HG03460 (cell line): ENCODE measurements around the gene ZBTB7A.

Experiments used
- ATAC-seq: cut with Tn5 transposase; IDR thresholded peaks from one replicate; pipeline ENCODE4 v1.9.1; 2021; ENCODE audit not compliant: unreplicated experiment

ZBTB7A gene

GRCh38 chr19:4094761-4095487 is 28.2 kb upstream of the ZBTB7A start:
- no peak for ATAC-seq

GRCh38 chr19:4094291-4094690 is 27.6 kb upstream of the ZBTB7A start:
- no peak for ATAC-seq

- no peak for ATAC-seq
Measured at GRCh38 chr19:4093643-4094175, 27.0 kb upstream of the ZBTB7A start.

GRCh38 chr19:4090356-4091220 is 23.9 kb upstream of the ZBTB7A start:
- ATAC-seq = no peak

GRCh38 chr19:4089946-4090345 is 23.2 kb upstream of the ZBTB7A start:
- ATAC-seq = no peak

- peak; percentile 56 for ATAC-seq
Measured at GRCh38 chr19:4089400-4089908, 22.8 kb upstream of the ZBTB7A start.

- ATAC-seq = peak; percentile 42
Measured at GRCh38 chr19:4088975-4089374, 22.3 kb upstream of the ZBTB7A start.

- no peak for ATAC-seq
Measured at GRCh38 chr19:4087787-4088679, 21.3 kb upstream of the ZBTB7A start.

GRCh38 chr19:4086411-4086867 is 19.7 kb upstream of the ZBTB7A start:
- ATAC-seq = no peak

- no peak for ATAC-seq
Measured at GRCh38 chr19:4084547-4084877, 17.8 kb upstream of the ZBTB7A start.

GRCh38 chr19:4083677-4084546 is 17.2 kb upstream of the ZBTB7A start:
- ATAC-seq = no peak

GRCh38 chr19:4082172-4082571 is 15.5 kb upstream of the ZBTB7A start:
- ATAC-seq = no peak

GRCh38 chr19:4081441-4082129 is 14.9 kb upstream of the ZBTB7A start:
- no peak for ATAC-seq

- no peak for ATAC-seq
Measured at GRCh38 chr19:4080473-4080872, 13.8 kb upstream of the ZBTB7A start.

GRCh38 chr19:4077800-4078684 is 11.3 kb upstream of the ZBTB7A start:
- no peak for ATAC-seq

- ATAC-seq = no peak
Measured at GRCh38 chr19:4077007-4077374, 10.3 kb upstream of the ZBTB7A start.

GRCh38 chr19:4075373-4075772 is 8.7 kb upstream of the ZBTB7A start:
- ATAC-seq = no peak

- no peak for ATAC-seq
Measured at GRCh38 chr19:4071610-4072009, 4.9 kb upstream of the ZBTB7A start.
